Measurements from ENCODE around the gene NFE2.

Gene NFE2

GRCh38 chr12:54253240-54253639 lies 47.6 kb downstream of the NFE2 start:
- DNase-seq (ENCODE audit: low read depth in 2 of 2, low spot score in 1 of 2): no peak

DNA sequence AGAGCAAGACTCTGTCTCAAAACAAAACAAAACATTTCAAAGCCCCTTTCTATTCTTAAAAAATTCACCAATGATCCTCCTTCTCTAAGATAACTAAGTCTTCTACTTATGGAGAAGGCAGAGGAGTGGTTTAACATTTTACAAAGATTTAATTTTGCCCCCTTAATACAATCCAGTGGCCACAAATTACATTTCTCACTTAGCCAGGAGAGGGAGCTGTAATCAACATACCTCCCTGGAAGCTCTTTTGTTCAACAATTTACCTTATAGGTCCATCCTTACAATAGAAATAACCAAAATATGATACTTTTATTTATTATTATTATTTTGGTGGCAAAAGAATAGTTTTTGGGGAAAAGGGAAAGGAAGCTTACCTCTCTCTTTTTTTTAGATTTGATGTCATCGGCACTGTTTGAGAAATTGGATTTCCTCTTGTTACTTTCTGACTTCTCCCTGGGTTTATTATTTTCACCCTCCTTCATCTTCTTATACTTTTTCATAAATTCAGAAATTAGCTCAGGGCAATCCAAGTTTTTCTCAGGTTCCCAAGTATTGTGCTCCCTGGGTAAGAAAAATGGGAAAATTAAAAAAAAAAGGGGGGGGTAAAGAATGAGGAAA lies 49.0 kb downstream of the NFE2 start:
- no peak for DNase-seq (ENCODE audit: low read depth in 2 of 2, low spot score in 1 of 2)

- no peak for DNase-seq (ENCODE audit: low read depth in 2 of 2, low spot score in 1 of 2)
These were observed 51.3 kb downstream of the NFE2 start for GRCh38 chr12:54249489-54249888.

- DNase-seq (ENCODE audit: low read depth in 2 of 2, low spot score in 1 of 2): no peak
These were observed 54.7 kb downstream of the NFE2 start for GRCh38 chr12:54246011-54246641.
